PC-3 (cell line): ENCODE measurements around the gene ODC1. TPM values are rescaled to one million over a fixed set of nuclear protein-coding genes. Genes with fewer than 3 reads are reported as not detected.

Source experiments
- ATAC-seq: fragments of 200-7000 bp; cut with Tn5 transposase; 2 replicates; pipeline ENCODE4 v1.9.1; 2020; ENCODE audit warnings: mild to moderate bottlenecking, moderate library complexity
- BruUV-seq: library from RNA; stranded (reverse); fragments of 400-500 nt; replicated peaks from 2 replicates; lab custom pipeline; 2021; lab: Mats Ljungman, UMichigan
- CTCF ChIA-PET: fragments of 300-600 bp; sonication (Branson Sonifier 250); formaldehyde crosslinking; loops from one replicate; lab custom pipeline; 2022; ENCODE audit warnings: antibody characterized with exemption; lab: Charles Lee
- POLR2A ChIA-PET: fragments of 300-600 bp; sonication (Branson Sonifier 250); formaldehyde crosslinking; loops from one replicate; lab custom pipeline; 2022; ENCODE audit warnings: antibody characterized with exemption; ENCODE audit not compliant: unreplicated experiment; lab: Charles Lee
- DNase-seq: peaks from one replicate; pipeline ENCODE4 v3.0.0-alpha.2; 2015
- H2AFZ ChIP-seq: fragments of 300-600 bp; sonication (generic); 2 replicates; pipeline ENCODE4 v1.6.0; 2016; ENCODE audit warnings: antibody characterized with exemption, low read length
- H3F3A ChIP-seq: fragments of 300-600 bp; sonication (generic); one replicate; pipeline ENCODE4 v1.6.0; 2017; ENCODE audit warnings: antibody characterized with exemption, low read length, control low read depth, mild to moderate bottlenecking; ENCODE audit not compliant: unreplicated experiment
- H3K27ac ChIP-seq: fragments of 300-600 bp; sonication (generic); 2 replicates; pipeline ENCODE4 v1.5.1; 2016; ENCODE audit warnings: mild to moderate bottlenecking, low read length
- H3K27me3 ChIP-seq: fragments of 300-600 bp; sonication (generic); 2 replicates; pipeline ENCODE4 v1.6.1; 2016; ENCODE audit warnings: low read length, mixed read lengths
- H3K36me3 ChIP-seq: fragments of 300-600 bp; sonication (generic); 2 replicates; pipeline ENCODE4 v1.6.1; 2016; ENCODE audit warnings: low read depth, mixed run types, low read length, mixed read lengths
- H3K4me1 ChIP-seq: fragments of 300-600 bp; sonication (generic); 2 replicates; pipeline ENCODE4 v1.5.1; 2016; ENCODE audit warnings: low read length; ENCODE audit not compliant: insufficient read depth
- H3K4me2 ChIP-seq: fragments of 300-600 bp; sonication (generic); 2 replicates; pipeline ENCODE4 v1.6.0; 2016; ENCODE audit warnings: low read length
- H3K4me3 ChIP-seq: fragments of 300-600 bp; sonication (generic); 2 replicates; pipeline ENCODE4 v1.5.1; 2016; ENCODE audit warnings: mild to moderate bottlenecking, low read length, mixed read lengths
- H3K79me2 ChIP-seq: fragments of 300-600 bp; sonication (generic); 2 replicates; pipeline ENCODE4 v1.6.1; 2017; ENCODE audit warnings: low read length, mixed read lengths
- H3K9ac ChIP-seq: fragments of 300-600 bp; sonication (generic); 2 replicates; pipeline ENCODE4 v1.6.0; 2016; ENCODE audit warnings: mild to moderate bottlenecking, low read length
- H3K9me2 ChIP-seq: fragments of 300-600 bp; sonication (generic); replicated peaks from 2 replicates; pipeline ENCODE4 v1.6.1; 2016; ENCODE audit warnings: mixed run types, low read length, mixed read lengths
- H3K9me3 ChIP-seq: fragments of 300-600 bp; sonication (generic); 2 replicates; pipeline ENCODE4 v1.6.1; 2016; ENCODE audit warnings: low read length, mixed read lengths
- H4K20me1 ChIP-seq: fragments of 300-600 bp; sonication (generic); 2 replicates; pipeline ENCODE4 v1.6.1; 2016; ENCODE audit warnings: low read length, mixed read lengths
- CTCF ChIP-seq: fragments of 300-600 bp; sonication (generic); conservative IDR thresholded peaks from 2 replicates; pipeline ENCODE4 v1.5.1; 2017; ENCODE audit warnings: antibody characterized with exemption, low read depth, mild to moderate bottlenecking, low read length
- EZH2 ChIP-seq: fragments of 300-600 bp; sonication (generic); IDR thresholded peaks from one replicate; pipeline ENCODE4 v1.6.1; 2017; ENCODE audit warnings: antibody characterized with exemption, mild to moderate bottlenecking, low read length; ENCODE audit not compliant: unreplicated experiment
- EZH2phosphoT487 ChIP-seq: fragments of 300-600 bp; sonication (generic); IDR thresholded peaks from 2 replicates; pipeline ENCODE4 v1.6.1; 2018; ENCODE audit warnings: mild to moderate bottlenecking, antibody characterized with exemption, low read length, borderline replicate concordance
- intact Hi-C: fragments of 100-400 bp; cut with micrococcal nuclease; formaldehyde crosslinking; loops from 2 replicates; pipeline ENCODE4 v1.9.0; 2023
- total RNA-seq: library from RNA; depleted of rRNA; stranded (reverse); fragments of >200 nt; gene quantifications from 2 replicates; pipeline ENCODE4 v1.2.3, GENCODE V29; 2014

The ODC1 gene
- total RNA-seq, 1 experiment from 2014 or later = 712 TPM

- no peak overlapping the region for H2AFZ ChIP-seq
- intact Hi-C loops = no loop called here
- H3K9me3 ChIP-seq = no peaks in the 10 kb centered on the region
- no TSS peak for BruUV-seq
- no peaks in the 10 kb centered on the region for H4K20me1 ChIP-seq
- H3F3A ChIP-seq = no peaks in the 10 kb centered on the region
- ChIA-PET POLR2A (no interaction called here), CTCF (no interaction called here)
- no peaks in the 10 kb centered on the region for H3K36me3 ChIP-seq
- no peak overlapping the region for H3K27ac ChIP-seq
- DNase-seq (no peak), ATAC-seq (no peak)
- H3K79me2 ChIP-seq = no peaks in the 10 kb centered on the region
- no peaks in the 10 kb centered on the region for H3K9me2 ChIP-seq
- no peaks in the 10 kb centered on the region for H3K27me3 ChIP-seq
- TF ChIP-seq EZH2 (no peak), CTCF (no peak), EZH2phosphoT487 (no peak)
- no peak overlapping the region for H3K9ac ChIP-seq
- H3K4me1 ChIP-seq = peaks cover 13% of the 10 kb centered on the region
- H3K4me2 ChIP-seq = no peak overlapping the region
- no peak overlapping the region for H3K4me3 ChIP-seq
Observed at GRCh38 chr2:10482913-10483312, 34.8 kb upstream of the ODC1 start.

GRCh38 chr2:10482460-10482859, 34.3 kb upstream of the ODC1 start:
- Histone ChIP-seq H3K9me3 (no peaks in the 10 kb centered on the region), H3K79me2 (no peaks in the 10 kb centered on the region), H3K4me1 (peaks cover 12% of the 10 kb centered on the region), H2AFZ (no peak overlapping the region), H3K9me2 (no peaks in the 10 kb centered on the region), H3K27me3 (no peaks in the 10 kb centered on the region), H3K4me2 (no peak overlapping the region), H4K20me1 (no peaks in the 10 kb centered on the region), H3K9ac (no peak overlapping the region), H3K36me3 (no peaks in the 10 kb centered on the region), H3F3A (no peaks in the 10 kb centered on the region), H3K4me3 (no peak overlapping the region), H3K27ac (no peak overlapping the region)
- TF ChIP-seq EZH2phosphoT487 = no peak
- TF ChIP-seq CTCF = no peak
- TF ChIP-seq EZH2 = no peak
- ATAC-seq = no peak
- intact Hi-C loops = no loop called here
- DNase-seq = no peak
- POLR2A ChIA-PET = no interaction called here
- BruUV-seq = no TSS peak
- CTCF ChIA-PET = no interaction called here

GRCh38 chr2:10481666-10482157, 33.6 kb upstream of the ODC1 start:
- Histone ChIP-seq H3K9me3 (no peaks in the 10 kb centered on the region), H3F3A (no peaks in the 10 kb centered on the region), H3K9ac (no peak overlapping the region), H3K9me2 (no peaks in the 10 kb centered on the region), H3K36me3 (no peaks in the 10 kb centered on the region), H3K4me1 (peaks cover 4% of the 10 kb centered on the region), H3K27me3 (no peaks in the 10 kb centered on the region), H3K27ac (no peak overlapping the region), H3K79me2 (no peaks in the 10 kb centered on the region), H3K4me2 (no peak overlapping the region), H2AFZ (no peak overlapping the region), H4K20me1 (no peaks in the 10 kb centered on the region), H3K4me3 (no peak overlapping the region)
- BruUV-seq = no TSS peak
- no peak for ATAC-seq
- intact Hi-C loops = no loop called here
- no peak for DNase-seq
- no peak for TF ChIP-seq EZH2
- no peak for TF ChIP-seq EZH2phosphoT487
- TF ChIP-seq CTCF = no peak
- POLR2A ChIA-PET = no interaction called here
- CTCF ChIA-PET = no interaction called here
